ENCODE data around the gene CCL22. TPM values are rescaled to one million over a fixed set of nuclear protein-coding genes. Genes with fewer than 3 reads are reported as not detected.

The CCL22 gene
- total and polyA plus RNA-seq, 3 donors from 2014 or later: 0.65 TPM; not detected in 2

DNA sequence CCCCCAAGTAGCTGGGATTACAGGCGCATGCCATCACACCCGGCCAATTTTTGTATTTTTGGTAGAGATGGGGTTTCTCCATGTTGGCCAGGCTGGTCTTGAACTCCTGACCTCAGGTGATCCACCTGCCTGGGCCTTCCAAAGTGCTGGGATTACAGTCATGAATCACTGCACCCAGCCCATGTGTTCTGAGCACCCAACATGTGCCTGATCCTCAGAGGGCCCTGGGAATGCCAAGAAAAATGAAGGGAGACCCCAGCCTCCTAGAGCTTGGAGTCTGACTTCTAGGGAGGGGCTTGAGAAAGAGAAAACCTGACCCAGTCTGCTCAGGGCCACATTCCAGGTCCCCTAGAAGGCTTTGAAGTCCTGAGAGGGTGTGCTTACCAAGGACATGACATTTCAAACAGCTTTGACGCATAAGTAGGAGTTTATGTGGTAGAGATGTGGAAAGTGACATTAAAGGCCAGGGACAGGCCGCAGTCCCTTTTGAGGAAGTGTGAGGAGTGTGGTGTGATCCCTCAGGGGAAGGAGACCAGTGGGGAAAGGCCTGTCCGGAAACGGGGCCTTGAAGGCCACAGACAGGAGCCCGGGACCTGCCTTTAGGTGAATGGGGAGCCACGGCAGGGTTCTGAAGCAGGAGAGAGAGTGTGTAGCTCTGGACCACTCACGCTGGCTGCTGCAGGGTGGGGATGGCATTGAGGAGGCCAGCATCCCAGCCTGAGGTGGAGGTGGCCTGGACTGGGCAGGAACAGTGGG is 1.1 kb upstream of the CCL22 start:
- intact Hi-C loops (cut with DNase I; ENCODE audit: low total_unique reads): no loop called here
- Histone ChIP-seq H3K9me3 (no peaks in the 10 kb centered on the region), H3K4me3 (no peak overlapping the region), H3K4me1 (no peaks in the 10 kb centered on the region), H3K27me3 (no peaks in the 10 kb centered on the region), H3K36me3 (ENCODE audit: low read depth, missing control alignments) (no peaks in the 10 kb centered on the region), H3K27ac (no peak overlapping the region)
- TF ChIP-seq, protein P1, sequence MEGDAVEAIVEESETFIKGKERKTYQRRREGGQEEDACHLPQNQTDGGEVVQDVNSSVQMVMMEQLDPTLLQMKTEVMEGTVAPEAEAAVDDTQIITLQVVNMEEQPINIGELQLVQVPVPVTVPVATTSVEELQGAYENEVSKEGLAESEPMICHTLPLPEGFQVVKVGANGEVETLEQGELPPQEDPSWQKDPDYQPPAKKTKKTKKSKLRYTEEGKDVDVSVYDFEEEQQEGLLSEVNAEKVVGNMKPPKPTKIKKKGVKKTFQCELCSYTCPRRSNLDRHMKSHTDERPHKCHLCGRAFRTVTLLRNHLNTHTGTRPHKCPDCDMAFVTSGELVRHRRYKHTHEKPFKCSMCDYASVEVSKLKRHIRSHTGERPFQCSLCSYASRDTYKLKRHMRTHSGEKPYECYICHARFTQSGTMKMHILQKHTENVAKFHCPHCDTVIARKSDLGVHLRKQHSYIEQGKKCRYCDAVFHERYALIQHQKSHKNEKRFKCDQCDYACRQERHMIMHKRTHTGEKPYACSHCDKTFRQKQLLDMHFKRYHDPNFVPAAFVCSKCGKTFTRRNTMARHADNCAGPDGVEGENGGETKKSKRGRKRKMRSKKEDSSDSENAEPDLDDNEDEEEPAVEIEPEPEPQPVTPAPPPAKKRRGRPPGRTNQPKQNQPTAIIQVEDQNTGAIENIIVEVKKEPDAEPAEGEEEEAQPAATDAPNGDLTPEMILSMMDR (IDR thresholded peaks at IDR 0.05): no peak
- TF ChIP-seq POLR2A (IDR thresholded peaks at IDR 0.05): no peak
- no peak for DNase-seq
- 88 to 90% methylated on average over 9 of the region's 9 CpGs for WGBS, 2 donors

DNA sequence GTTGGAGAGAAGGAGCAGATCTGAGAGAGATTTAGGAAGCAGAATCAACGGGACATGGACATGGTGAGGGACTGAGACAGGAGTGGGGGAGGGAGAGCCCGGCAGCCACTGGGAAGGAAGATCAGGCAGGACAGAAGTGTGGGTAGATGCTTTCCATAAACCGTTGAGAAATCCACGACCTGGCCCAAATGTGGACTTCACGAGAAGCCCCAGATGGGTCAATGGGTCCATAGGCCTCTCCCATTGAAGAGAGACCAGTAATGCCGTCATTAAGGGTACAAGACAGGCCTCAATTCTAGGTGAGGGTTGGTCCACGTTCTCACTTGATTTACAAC is 530 bp upstream of the CCL22 start:
- intact Hi-C loops (cut with DNase I; ENCODE audit: low total_unique reads): no loop called here
- no peak overlapping the region for H3K27ac ChIP-seq
- H3K36me3 ChIP-seq (ENCODE audit: low read depth, missing control alignments): no peaks in the 10 kb centered on the region
- 82 to 84% methylated on average over 6 to 7 of the region's 7 CpGs for WGBS, 2 donors
- DNase-seq: no peak
- no peaks in the 10 kb centered on the region for H3K4me1 ChIP-seq
- no peak overlapping the region for H3K4me3 ChIP-seq
- H3K9me3 ChIP-seq: no peaks in the 10 kb centered on the region
- no peaks in the 10 kb centered on the region for H3K27me3 ChIP-seq
- no peak for TF ChIP-seq POLR2A (IDR thresholded peaks at IDR 0.05)
- TF ChIP-seq, protein P1 (IDR thresholded peaks at IDR 0.05): no peak

DNA sequence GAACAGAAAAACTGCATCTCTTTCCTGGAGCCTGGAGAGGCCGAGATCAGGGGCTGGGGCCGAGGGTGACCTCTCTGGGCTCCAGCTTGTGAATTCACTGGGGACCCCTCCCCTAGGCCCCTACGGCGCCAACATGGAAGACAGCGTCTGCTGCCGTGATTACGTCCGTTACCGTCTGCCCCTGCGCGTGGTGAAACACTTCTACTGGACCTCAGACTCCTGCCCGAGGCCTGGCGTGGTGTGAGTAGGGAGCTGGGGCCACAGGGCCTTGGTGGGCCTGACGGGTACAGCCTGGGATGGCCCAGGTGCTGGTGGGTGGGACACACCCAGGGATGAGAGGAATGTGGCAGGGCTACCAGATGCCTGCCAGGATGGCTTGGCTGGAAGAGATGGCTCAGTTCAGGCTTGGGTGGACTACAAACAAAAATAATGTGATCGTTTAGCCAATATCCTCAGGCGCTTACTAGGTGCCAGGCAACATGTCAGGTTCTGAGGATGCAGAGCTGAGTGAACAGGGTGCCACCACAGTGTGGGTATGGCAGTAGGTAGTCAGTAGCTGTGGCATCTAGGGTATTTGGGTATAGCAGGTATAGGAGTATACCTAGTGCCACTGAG is 1.8 kb downstream of the CCL22 start:
- intact Hi-C loops (cut with DNase I; ENCODE audit: low total_unique reads): no loop called here

DNA sequence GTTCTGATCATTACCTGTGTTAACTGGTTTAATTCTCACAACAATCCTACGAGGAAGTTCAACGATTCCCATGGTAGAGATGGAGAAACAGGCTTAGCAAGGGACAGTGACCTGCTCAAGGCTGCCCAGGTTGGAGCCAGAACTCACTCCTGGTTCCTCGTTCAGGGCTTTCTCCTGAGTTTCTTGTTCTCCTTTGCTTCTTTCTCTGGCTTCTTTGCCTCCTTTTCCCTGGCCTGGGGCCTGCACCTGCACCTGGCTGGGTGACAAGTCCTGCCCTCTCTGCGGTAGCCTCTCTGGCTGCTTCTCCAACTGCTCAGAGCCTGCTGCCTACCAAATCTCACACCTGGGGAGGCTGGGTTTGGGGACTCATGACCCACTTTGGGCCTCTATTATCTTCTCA is 2.8 kb downstream of the CCL22 start:
- Histone ChIP-seq H3K27ac (no peak overlapping the region), H3K4me1 (no peaks in the 10 kb centered on the region), H3K27me3 (no peaks in the 10 kb centered on the region), H3K4me3 (no peak overlapping the region), H3K36me3 (ENCODE audit: low read depth, missing control alignments) (no peaks in the 10 kb centered on the region), H3K9me3 (no peaks in the 10 kb centered on the region)
- DNase-seq: no peak
- WGBS, 2 donors: 84% methylated on average over 4 of the region's 4 CpGs
- intact Hi-C loops (cut with DNase I; ENCODE audit: low total_unique reads): no loop called here
- TF ChIP-seq, protein P1 (IDR thresholded peaks at IDR 0.05): no peak
- no peak for TF ChIP-seq POLR2A (IDR thresholded peaks at IDR 0.05)

More for the DNA sequence above, 1.8 kb downstream of the CCL22 start:
- no peak for TF ChIP-seq POLR2A (IDR thresholded peaks at IDR 0.05)
- TF ChIP-seq, protein P1 (IDR thresholded peaks at IDR 0.05): no peak
- H3K9me3 ChIP-seq: no peaks in the 10 kb centered on the region
- no peak for DNase-seq
- H3K4me3 ChIP-seq: no peak overlapping the region
- no peak overlapping the region for H3K27ac ChIP-seq
- H3K36me3 ChIP-seq (ENCODE audit: low read depth, missing control alignments): no peaks in the 10 kb centered on the region
- no peaks in the 10 kb centered on the region for H3K4me1 ChIP-seq
- 94 to 95% methylated on average over 2 to 16 of the region's 16 CpGs for WGBS, 2 donors
- no peaks in the 10 kb centered on the region for H3K27me3 ChIP-seq

DNA sequence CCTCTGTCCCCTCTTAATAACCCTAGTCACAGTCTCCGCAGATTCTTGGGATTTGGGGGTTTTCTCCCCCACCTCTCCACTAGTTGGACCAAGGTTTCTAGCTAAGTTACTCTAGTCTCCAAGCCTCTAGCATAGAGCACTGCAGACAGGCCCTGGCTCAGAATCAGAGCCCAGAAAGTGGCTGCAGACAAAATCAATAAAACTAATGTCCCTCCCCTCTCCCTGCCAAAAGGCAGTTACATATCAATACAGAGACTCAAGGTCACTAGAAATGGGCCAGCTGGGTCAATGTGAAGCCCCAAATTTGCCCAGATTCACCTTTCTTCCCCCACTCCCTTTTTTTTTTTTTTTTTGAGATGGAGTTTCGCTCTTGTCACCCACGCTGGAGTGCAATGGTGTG is 5.6 kb downstream of the CCL22 start:
- DNase-seq: no peak
- Histone ChIP-seq H3K9me3 (no peaks in the 10 kb centered on the region), H3K27me3 (no peaks in the 10 kb centered on the region), H3K36me3 (ENCODE audit: low read depth, missing control alignments) (no peaks in the 10 kb centered on the region), H3K4me1 (no peaks in the 10 kb centered on the region), H3K27ac (no peak overlapping the region), H3K4me3 (no peak overlapping the region)
- no peak for TF ChIP-seq POLR2A (IDR thresholded peaks at IDR 0.05)
- TF ChIP-seq, protein P1 (IDR thresholded peaks at IDR 0.05): no peak
- intact Hi-C loops (cut with DNase I; ENCODE audit: low total_unique reads): no loop called here
- WGBS, 2 donors: 93 to 95% methylated on average over 3 of the region's 3 CpGs

Data from testis (tissue), 3 donors.